NCI-H1436 treated with DMSO at 0.1 percent for 48 hours (cell line): Measurements from ENCODE around the gene PGAP6.
"Not testable (repeated sequence)": the region's sequence is repeated elsewhere in the genome, so short reads cannot be mapped to it uniquely, and the experiment has no call there.

ENCODE experiments used
- DNase-seq: peaks from one replicate; lab custom pipeline; 2025; lab: John Stamatoyannopoulos, UW

Gene PGAP6

GRCh38 chr16:367333-367903 is 14.4 kb downstream of the PGAP6 start:
- no peak for DNase-seq

- no peak for DNase-seq
Measured at GRCh38 chr16:366476-366875, 15.3 kb downstream of the PGAP6 start.

DNA sequence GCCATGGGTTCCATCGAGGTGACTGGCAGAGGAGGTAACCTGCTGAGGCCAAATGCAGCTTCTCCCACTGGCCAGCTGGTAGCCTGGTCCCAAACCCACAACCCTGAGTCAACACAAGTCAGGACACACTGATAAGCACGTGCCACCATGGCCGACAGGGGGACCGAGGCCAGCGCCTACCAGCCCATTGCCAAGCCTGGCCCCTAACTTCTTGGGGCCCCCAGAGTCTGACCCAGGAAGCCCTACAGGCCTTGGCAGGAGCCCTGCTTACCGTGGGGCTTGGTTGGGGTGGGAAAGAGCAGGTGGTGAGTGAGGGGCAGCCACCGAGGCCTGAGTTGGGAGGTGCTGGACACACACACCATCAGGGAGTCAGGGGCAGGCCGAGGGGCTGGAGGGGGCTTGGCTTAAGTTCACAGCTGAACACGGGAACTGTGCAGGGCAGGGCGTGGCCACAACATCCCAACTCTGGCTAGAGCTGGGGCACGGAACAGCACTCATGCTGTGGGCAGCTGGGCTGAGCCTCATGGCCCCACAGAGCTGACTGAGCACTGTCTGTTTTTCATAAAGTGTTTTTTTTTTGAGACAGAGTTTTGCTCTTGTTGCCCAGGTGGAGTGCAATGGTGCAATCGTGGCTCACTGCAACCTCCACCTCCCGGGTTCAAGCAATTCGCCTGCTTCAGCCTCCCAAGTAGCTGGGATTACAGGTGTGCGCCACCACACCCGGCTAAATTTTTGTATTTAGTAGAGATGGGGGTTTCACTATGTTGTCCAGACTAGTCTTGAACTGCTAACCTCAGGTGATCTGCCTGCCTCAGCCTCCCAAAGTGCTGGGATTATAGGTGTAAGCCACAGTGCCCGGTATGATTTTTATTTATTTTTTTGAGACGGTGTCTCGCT is 16.9 kb downstream of the PGAP6 start:
- no peak for DNase-seq

DNA sequence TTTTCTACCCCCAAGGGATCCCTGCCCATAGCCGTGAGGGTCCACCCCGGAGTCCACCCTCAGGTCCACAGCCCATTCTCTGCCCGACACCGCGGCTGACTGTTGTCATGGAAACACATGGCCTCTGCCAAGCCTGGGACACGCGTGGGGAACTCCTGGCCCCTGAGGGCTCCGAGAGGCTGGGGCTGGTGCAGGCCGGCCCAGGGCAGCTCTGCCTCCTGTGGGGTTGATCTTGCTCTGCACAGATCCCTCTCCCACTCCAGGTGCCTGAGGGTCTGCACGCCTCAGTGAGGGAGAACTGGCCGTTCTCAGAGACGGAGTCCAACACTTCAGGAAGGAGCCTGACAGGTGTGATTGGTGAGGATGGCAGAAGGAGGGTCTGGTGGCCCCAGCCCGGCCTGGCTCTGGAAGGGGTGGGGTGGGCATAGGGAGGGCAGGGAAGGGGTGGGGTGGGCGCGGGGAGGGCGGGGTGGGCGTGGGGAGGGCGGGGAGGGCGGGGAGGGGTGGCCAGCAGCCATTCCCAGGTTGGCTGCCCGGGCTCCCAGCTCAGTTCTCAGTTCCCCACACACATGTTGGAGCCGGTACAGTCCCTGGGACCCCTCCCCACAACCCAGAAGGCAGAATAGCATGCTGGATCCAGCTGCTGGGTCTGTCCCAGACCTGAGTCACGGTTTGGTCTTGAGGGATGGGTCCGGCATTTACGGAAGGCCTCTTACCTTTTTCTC is 17.9 kb downstream of the PGAP6 start:
- no peak for DNase-seq

DNA sequence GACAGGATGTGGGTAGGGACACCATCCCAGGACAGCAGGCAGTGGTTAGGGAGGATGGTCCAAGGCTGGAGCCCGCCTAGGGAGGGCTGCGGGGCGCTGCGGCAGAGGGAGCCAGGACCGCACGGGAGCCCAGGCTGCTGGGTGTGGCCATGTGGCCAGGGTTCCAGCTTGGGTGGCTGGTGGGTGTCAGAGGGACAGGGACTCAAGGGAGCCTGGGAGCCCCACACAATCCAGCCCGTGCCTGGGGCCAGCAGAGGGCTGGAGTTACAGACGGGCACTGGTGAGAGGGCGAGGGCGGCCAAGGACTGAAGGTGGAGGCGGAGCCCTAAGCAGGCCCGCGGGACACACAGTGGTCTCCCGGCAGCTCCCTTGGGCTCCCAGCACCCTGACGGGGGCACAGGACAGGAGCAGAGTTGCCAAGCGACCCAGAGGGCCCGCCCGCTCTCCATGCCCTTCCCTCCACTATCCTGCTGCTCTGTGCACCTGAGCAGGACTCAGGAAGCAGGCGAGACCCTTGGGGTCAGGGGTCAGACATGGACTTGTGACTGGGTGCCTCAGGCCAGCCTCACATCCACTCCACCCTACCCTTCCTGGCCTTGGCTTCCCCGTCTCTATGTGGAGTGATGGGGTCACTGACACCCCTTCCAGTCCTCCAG is 18.5 kb downstream of the PGAP6 start:
- no peak for DNase-seq

DNA sequence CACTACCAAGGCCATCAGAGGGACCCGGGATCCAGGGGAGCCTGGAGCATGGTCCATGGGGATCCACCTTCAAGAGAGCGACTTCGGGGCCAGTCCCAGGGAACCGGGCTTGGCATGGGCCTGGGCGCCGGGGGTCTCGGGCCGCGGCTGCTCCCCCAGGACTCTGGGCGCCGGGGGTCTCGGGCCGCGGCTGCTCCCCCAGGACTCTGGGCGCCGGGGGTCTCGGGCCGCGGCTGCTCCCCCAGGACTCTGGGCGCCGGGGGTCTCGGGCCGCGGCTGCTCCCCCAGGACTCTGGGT is 19.1 kb downstream of the PGAP6 start:
- not testable (repeated sequence) for DNase-seq

DNA sequence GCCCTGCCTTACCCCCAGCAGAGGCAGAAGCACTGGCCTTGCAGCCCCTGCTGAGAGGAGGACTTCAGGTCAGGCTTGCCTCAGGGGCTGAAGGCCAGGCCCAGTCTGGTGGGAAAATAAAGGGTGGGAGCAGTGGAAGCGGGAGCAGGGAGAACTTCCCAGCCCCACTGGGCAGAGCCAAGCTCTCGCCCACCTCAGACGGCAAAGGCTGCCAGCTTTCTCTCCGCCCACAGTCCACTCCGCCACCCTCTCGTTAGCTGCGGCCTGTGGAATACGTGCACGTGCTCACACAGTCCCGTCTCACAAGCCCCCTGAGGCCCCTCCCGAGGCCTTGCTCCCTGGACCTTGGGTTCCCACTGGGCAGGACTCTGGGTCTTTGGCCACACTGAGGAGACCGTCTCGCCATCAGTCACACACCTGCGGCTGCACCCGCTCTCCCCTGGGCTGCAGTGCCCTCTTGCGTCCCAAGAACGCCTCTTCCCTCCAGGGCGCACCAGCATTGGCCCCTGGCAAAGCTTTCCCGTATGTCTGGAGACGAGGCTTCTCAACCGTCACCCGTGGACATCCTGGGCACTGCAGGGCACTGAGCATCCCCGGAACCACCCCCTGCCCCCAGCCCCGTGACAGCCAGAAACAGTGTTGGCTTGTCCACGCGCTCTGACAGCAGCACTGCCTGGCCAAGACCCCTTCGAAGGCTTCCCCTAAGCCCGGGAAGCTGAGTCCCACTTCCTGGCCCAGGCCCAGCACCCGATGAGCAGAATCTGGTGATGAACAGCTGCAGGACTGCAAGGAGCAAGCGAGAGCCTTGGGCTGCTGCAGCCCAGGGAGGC is 19.7 kb downstream of the PGAP6 start:
- no peak for DNase-seq

DNA sequence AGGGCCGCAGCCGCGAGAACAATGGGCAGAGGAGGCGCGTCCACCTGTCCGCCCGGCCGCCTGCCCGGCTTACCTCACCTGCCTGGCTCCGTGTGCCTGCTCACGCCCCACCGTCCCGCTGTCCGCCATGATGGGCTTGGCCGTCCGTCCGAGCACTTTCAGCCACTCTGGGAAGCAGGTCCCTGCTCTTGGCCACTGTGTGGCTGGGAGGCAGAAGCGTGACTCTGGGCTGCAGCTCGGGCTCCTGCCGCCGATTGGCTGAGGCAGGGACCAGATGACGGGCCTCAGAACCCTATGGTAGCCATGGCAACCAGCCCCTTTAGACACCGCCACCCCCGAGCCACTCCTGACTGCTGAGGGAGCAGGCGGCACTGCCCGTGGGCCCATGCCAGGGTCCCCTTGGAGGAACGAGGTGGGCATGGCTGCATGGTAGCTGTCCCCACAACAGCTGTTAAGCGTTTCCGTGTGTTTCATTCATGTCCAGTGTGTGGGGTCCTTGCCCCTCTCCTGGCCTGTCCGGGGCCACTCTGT is 20.4 kb downstream of the PGAP6 start:
- DNase-seq = no peak

DNA sequence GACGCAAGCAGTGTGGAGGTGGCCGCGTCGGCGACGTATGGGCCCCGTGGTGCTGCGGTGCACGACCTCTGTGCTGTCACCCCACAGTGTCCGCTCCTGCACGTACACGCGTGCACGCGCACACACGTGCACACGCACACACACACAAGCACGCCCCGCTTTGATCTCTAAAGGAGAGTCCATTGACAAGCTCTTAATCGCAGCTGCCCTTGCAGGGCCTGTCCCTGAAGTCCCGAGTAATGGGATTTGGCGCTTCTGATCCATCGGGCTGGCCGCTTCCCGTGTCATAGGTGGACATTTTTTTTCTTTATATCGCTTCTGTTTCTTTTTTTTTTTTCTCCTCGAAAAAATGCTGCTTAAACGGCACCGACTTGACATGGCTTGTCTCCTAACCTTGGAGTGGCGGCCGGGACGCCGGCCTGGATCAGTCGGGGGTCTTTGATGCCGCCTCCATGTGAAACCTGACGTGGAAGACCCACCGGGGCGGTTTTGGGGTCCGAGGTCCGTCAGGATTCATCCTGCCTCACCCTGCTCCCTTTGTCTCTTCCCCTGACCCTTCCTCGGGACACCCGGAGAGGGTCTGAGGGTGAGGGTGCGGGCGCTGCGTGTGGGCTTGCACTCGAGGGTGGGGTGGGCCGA is 21.0 kb downstream of the PGAP6 start:
- no peak for DNase-seq

DNA sequence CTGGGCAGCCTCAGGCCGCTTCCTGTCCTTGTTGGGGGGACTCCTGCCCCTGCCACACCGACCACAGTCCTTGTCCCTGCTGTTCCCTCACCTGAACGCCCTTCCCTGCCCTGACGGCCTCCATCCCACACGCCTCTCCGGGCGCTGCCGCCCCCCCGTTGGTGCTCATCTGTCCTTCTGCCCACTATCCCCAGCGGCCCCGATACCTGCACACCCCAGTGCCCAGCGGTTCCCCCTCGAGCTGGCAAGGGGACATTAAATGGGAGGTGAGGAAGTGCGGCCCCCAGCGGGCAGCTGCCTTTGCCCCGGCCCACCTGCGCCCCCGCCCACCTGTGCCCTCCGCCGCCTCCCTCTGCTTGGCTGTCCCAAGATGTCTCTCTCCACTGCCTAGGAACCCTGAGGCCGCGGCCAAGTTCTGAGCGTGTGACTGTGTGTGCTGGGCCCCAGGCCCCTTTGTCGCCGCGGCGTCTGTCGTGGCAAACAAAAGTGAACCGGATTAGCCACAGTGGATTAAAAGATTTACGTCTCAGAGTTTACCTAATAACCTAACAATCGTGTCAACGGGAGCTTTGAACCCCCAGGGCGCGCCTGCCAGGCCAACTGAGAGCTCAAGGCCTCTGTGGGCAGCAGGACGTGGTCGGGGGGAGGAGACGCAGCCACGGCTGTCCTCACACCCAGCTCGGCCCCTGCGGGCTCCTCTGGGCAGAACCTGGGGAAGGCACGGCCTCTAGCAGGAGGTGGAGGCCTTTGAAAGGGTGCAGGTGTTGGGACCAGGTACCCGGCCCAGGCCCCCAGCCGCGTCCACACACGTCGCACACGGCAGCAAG is 21.7 kb downstream of the PGAP6 start:
- DNase-seq = no peak

- no peak for DNase-seq
Measured at GRCh38 chr16:359067-359763, 22.6 kb downstream of the PGAP6 start.

DNA sequence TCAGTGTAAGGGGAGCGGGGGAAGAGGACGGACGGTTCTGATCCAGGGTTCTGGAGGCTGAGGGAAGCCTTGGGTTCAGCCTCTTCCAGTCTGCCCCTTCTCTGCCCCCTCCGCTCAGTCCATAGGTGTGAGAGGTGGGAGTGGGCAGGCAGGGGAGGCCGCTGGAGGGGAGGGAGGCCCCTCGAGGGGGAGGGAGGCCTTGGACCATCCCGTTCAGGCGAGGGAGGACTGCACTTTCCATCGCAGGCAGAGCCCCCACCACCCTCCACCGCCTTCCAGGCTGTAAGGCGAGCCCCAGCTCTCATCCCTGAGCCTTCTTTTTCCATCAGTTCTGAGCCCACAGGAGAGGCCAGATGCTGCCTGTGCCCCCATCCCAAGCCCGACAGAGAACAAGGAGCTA is 25.0 kb downstream of the PGAP6 start:
- DNase-seq = no peak

GRCh38 chr16:354971-355461 is 26.8 kb downstream of the PGAP6 start:
- no peak for DNase-seq

DNA sequence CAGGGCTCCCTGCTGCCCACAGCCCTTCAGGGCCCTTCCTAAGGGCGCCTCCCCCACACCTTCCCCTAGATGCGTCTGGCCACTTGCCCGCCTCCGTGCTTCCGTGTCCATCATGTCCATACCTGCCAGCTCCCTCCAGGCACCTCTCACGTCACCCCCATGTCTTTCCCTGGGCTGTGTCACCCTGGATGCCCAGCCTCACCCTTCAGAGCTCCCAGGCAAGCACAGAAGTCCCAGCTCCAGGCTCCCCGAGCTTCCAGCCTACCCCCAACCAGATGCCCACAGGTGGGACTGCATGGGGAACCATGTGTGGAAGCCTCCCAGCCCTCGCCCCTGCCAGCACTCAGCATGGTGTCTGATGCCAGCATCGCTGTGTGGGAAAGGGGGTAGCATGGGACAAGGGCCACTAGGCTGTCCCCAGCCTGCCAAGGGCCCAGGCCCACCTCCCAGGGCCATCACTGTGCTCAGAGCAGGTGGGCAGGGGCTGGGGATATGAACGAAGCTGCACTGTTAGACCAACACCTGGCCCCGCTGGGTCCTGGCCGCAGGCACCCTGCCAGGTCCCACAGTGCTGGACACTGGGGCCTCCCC is 27.4 kb downstream of the PGAP6 start:
- no peak for DNase-seq

DNA sequence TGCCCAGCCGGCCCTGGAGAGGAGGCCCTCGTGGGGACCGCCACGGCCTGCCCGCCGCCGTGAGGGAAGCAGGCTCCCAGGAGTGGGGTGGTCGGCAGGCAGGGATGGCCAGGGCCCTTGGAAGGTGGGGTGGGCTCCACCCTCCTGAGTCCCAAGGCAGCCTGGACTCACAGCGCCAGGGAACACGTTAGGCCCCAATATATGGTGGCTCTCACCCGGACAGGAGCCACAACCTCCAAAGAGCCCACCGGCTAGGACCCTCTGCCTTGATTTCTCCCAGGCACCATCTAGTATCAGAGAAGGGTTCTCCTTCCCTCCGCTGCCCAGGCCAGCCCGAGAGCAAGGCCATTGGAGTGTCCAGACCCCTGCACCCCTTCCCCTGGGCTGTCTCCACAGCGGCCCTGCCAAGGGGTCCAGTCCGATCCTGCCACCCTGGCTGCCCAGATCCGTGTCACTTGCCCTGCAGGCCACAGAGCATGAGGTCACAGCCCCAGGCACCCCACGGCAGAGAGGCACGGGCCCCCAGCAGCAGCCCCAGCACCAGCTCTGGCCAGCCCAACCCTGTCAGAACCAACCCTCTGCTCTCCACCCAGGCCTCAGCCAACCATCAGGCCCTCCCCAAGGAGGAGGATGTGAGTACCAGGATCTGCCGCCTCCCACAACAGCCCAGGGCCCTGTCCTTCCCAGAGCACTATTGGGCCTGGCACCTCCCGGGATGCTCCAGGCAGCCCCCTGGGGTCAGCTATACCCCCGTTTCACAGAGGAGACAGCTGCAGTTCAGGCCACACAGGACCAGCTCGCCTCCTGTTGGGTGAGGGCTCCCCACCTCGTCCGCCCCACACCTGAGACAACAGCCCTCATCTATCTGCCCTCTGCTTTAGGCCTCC is 28.1 kb downstream of the PGAP6 start:
- no peak for DNase-seq

DNA sequence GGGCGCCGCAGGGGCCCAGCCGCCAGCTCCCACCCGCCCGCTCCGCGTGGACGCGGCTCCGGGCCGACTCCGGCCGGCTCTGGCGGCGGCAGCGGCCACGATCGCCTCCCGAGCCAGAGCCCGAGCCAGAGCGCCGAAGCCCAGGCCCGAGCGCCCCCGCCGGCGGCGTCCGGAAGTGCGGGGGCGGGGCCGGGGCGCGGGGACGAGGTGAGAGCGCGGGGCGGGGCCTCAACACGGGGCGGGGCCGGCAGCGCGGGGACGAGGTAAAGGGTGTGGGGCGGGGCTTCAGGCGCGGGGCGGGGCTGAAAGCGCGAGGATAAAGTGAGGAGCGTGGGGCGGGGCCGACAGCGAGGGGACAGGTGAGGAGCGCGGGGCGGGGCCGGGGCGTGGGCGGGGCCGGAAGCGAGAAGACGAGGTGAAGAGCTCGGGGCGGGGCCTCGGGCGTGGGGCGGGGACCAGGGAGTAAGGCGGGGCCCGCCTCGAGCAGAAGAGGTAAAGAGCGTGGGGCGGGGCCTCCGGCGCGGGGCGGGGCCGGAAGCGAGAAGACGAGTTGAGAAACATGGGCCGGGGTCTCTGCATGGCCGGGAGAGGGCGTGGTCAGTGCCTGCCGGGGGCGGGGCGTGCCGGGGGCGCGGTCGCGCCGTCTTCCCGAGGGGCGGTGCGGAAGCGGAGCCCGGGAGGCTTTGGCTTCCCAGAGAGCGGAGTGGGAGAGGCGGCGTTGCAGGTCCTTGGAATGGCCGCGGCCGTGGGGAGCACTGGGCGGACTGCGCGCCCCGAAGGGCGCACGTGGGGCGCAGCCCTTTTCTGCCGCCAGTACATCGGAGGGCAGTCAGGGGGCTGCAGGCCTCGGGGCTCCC is 29.0 kb downstream of the PGAP6 start, which contains the start of gene AXIN1:
TSS of gene AXIN1 (minus strand) at position 177 of the 857 bp plus-strand sequence. CDS start 5,698 bp downstream, outside the sequence.
- peak; percentile 92 for DNase-seq
